Retina (tissue), 1 donor: ENCODE results near the gene NADSYN1.
"Not testable (repeated sequence)": the region's sequence is repeated elsewhere in the genome, so short reads cannot be mapped to it uniquely, and the experiment has no call there.

Source experiments
- DNase-seq: peaks from one replicate; pipeline ENCODE4 v3.0.0-alpha.2; 2016

NADSYN1 gene

GRCh38 chr11:71453037-71453917 is at the start of gene NADSYN1:
Gene NADSYN1, plus strand, starts transcription at chr11:71453203. Its CDS starts 94 bp downstream, at chr11:71453297.
- DNase-seq, result peak; percentile 90

DNA sequence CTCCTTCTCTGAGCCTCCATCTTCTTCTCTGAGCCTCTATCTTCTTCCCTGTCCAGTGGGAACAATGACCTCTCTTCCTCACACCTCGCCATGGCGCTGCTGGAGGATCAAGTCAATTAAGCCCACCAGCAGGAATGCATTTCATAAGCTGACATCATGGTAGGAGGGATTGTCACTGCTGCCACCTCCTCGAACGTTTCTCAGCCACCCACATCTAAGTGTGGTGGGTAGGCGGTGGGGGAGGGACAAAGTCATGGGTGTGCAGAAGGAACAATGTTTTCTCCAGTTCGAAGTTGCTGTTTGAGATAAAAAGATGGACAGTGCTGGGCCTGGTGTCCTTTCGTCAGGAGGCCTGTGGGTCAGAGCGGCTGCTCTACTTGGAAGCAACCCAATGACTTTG is 48.8 kb upstream of the NADSYN1 start:
- DNase-seq, result no peak

DNA sequence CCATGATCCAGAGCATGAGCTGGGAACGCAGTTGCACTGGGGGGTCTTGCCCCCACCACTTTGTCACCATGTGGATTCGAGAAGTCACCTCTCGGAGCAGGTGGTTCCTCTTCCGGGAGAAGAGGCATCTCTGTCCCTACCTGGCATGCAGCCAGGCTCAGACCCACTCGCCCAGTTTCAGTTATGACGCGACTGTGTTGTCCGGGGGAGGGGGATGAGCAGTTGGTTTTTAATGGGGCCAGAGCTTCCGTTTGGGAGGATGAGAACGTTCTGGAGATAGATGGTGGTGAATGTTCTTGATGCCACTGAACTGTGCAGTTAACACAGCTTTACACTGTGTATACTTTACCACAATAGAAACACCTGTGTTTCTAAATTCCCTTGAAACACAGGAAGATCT is 46.3 kb upstream of the NADSYN1 start:
- no peak for DNase-seq

- DNase-seq, result no peak
These were observed 45.6 kb upstream of the NADSYN1 start for GRCh38 chr11:71407356-71407755.

DNA sequence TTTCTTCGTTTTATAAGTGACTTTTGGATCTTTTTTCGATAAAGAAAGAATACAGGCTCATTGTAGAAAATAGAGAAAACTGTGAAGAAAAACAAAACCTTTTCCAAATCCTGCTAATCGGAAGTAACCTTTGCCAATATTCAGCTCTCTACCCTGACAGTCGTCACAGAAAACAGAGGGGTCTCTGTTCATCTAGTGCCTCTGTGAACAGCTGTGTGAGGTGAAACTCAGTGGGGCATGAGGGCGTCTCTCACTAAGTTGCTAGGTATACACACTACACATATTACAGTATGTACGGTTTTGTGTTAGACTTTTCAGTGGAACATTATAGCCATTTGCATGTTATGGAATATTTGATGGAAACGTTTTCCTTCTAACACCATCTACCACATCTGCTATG is 44.2 kb upstream of the NADSYN1 start:
- no peak for DNase-seq

GRCh38 chr11:71410363-71410966 is 42.5 kb upstream of the NADSYN1 start:
- DNase-seq, result no peak

DNA sequence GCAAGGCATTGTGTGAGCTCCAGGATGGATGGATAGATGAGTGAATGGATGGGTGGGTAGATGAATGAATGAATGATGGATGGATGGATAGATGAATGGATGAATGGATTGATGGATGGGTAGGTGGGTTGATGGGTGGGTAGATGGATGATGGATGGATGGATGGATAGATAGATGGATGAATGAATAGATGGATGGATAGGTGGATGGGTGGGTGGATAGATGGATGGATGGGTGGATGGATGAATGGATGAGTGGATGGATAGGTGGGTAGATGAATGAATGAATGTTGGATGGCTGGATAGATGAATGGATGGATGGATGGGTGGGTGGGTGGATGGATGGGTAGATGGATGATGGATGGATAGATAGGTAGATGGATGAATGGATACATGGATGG is 38.4 kb upstream of the NADSYN1 start:
- no peak for DNase-seq

DNA sequence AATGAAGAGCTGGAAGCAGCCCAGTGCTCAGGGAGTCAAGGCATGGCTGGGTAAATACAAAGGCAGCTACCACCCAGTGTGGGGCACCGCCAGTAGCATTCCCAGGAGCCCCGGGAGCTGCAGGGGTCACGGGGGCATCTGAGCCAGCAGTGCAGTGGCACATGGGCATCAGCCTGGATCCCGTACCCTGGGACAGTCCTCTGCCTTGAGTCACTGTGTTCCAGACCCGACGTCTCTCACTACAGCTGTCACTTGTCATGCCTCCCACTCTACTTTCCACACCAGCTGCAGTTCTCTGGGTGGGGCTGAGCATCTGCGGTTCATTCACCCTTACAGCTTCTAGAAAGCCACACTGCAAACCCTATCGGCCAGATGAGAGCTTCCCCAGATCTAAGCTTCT is 34.4 kb upstream of the NADSYN1 start:
- DNase-seq, result peak; percentile 24

DNA sequence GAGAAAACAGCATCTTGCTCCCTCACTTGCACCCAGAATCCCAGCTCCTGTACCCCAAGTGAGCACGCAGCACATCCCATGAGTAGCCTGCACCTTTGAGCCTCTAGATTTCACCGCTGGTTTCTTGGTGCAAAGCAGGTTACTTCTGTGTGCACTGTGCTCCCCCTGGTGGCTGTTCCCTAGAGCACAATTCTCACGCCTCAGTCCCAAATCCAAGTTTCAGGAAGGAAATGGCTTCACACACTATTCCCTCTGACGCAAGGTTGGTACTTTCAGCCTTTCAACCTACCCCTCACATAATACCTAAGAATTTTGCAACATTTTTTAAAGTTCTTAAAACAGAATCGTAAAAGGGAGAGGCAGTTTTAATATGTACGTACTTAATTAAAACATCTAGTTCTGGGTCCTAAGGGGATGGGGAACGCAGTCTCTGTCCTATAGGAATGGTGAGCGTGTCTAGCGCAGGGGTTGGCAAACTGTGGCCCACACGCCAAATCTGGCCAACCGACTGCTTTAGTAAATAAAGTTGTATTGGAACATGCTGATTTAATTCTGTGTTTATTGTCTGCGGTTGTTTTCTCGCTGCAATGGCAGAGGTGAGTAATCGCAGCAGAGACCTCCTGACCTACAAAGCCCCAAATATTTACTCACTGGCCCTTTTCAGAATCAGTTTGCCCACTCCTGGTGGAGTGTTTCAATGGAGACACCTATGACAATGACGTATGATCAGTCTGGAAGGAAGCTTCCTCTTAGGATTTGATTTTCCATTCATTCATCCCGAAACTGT is 32.4 kb upstream of the NADSYN1 start:
- peak; percentile 64 for DNase-seq

DNA sequence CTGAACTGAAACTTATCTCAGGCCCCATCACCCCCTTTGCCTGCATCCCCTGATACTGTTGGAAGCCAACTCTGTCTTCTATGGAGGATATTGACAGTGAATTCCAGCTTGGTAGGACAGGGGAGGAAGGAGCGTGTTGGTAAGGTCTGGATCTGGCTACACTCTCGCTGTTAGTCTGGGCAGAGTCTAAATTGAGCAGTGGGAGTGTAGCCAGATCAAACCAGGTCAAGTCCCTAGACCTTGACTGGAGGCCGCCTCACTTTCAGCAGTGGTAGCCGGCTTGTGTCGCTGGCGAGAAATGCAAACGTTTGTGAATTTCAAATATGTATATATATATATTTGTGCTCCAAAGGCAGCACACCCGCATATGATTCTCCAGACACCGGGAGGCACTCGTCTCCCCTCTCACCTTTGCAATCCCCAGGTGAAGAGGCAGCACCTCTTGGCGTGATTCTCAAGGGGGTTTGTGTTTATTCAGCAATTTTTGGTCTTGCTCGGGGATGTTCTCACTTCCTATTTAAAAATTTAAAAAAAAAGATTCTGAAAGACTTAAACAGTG is 31.5 kb upstream of the NADSYN1 start:
- DNase-seq, result no peak

DNA sequence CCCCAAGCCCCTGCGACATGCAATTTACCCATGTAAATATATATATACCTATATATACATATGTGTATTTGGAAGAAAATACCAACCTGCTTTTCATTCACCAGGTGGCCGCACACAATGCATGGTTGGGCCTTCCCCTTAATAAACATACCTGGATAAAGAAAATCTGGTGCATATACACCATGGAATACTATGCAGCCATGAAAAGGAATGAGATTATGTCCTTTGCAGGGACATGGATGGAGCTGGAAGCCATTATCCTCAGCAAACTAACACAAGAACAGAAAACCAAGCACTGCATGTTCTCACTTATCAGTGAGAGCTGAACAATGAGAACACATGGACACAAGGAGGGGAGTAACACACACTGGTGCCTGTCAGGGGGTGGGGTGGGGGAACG is 30.7 kb upstream of the NADSYN1 start:
- not testable (repeated sequence) for DNase-seq

DNA sequence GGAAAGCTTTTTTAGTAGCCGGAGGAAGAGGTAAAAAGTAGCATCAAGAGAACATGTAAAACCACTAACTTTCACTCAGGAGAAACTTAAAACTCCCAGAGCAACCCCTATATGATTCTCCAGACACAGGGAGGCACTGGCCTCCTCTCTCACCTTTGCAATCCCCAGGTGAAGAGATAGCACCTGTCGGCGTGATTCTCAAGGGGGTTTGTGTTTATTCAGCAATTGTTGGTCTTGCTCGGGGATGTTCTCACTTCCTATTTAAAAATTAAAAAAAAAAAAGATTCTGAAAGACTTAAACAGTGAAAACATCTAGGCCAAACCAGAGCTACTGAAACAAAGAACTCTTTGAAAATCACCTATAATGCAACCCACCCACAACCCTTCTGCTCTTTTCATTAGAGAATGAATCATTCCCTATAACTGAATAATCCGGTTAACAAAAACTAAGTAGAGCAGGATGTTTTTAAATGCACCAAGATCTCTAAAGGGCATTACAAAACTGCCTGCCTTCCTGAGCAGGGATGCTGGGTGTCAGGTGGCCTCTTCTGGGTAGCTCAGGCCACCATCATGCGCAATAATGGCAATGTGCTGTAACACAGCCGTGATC is 29.7 kb upstream of the NADSYN1 start:
- no peak for DNase-seq

GRCh38 chr11:71425409-71425808 is 27.6 kb upstream of the NADSYN1 start:
- DNase-seq, result no peak

DNA sequence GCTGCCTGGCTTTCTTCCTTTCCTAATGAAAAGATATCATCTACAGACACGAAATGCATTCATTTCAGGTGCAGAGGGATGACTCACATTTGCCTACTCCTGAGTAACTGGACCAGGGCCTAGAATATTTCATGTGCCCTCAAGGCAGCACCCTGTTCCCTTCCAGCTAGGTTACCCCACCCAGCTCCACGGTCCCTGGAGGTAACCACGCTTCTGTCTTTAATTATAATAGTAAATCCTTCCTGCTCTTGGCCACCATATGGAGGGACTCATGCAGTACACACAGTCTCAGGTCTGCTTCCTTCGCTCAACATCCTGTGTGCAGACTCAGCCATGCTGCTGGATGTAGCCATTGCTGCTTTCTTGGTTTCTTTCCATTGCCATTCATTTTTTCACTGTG is 27.1 kb upstream of the NADSYN1 start:
- no peak for DNase-seq

DNA sequence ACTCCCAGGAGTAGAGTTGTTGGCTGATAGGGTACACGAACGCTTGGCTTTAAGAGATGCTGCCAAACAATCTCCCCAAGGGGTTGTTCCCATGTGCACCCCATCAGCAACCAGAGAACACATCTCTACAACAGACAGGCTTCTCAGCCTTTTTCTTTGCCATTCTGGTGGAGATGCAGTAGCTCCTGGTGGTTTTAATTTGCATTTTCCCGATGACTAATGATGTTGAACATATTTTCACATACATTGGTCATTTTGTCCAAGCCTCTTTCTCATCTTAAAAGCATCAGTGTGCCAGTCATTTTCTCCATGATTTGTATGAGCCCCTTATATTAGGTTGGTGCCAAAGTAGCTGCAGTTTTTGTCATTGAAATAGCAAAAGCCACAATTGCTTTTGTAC is 26.6 kb upstream of the NADSYN1 start:
- DNase-seq, result no peak

DNA sequence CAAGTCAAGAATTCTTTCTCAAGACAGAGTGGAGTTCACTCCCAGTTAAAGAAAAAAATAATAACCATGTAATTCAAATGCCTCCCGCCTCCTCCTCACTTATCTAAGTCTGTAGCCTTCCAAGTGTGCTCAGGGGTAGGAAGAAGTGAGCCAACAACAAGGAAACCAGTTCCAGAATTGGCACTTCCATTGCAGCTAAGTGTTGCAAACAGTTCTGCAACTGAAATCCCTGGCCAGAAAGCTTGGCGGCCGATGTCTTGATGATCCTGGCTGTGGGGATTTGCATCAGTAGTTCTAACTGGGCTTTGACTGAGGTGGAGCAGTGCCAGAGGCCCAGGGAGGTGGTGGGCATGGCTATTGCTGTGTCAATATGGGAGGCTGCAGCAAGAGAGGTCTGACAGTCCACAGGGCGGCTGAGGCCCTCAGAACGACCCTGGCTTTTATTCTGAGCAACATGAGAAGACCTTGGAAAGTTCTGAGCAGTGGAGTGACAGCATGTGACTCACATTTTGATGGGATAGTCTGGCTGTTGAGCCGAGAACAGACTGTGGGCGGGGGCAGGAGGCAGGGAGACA is 24.1 kb upstream of the NADSYN1 start:
- DNase-seq, result no peak

- DNase-seq, result no peak
These were observed 23.3 kb upstream of the NADSYN1 start for GRCh38 chr11:71429701-71430100.

DNA sequence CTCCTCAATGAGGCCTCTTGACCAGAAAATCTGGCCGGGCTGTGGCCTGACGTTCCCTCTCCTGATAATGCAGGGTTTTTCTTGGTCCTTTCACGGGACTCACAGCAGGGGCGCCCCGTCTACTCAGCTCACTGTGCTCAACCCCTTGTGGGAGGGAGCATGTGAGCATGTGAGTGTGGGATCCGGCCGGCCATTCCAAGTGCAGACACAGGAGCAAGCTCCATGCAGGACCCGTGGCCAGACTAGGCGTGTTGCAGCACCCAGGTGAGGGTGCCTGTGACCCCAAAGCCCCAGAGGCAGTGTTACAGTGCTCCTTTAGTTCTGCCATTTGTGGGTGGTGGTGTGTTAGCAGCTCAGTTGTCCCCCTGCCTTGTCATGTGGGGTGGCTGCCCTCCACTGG is 22.8 kb upstream of the NADSYN1 start:
- no peak for DNase-seq

- no peak for DNase-seq
These were observed 21.7 kb upstream of the NADSYN1 start for GRCh38 chr11:71431271-71431670.

DNA sequence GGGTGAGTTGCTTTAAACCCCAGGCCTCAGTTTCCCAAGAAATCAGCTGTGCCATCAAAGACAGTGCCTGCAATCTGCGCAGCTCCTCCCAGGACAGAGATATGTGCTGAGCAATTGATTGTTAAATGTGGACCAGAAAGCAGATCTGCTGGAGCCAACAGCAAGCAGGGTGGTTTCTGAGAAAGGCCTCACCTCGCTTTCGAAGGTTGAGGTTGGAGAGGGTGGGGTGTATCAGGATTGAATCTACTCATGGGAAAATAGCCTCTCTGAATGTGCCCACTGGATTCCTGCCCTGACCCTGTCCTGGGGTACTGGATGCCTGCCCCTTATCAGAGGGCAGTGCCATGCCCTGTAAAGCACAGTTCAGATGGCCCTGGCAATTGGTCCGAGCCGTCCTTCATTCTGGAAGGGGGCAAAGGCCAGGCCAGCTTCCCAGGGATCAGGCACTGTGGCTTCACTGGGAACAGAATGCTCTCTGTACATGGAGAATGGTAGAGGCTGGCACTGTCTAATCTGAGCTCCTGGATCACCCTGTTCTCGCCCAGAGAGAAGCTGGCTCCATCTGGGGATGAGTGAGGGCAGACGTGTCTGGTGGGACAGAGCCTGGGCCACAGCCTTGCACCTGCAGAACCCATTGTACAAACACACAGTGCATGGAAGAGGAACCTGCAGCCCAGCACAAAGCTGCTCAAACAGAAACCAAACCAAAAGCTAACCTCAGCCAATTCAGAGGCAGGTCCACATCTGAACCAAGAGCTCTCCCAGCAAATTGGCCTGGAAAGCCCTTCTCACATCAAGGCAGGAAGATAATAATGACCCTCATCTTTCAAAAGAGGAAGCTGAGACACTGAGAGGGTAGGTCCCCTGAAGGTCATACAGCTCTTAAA is 20.0 kb upstream of the NADSYN1 start:
- no peak for DNase-seq

DNA sequence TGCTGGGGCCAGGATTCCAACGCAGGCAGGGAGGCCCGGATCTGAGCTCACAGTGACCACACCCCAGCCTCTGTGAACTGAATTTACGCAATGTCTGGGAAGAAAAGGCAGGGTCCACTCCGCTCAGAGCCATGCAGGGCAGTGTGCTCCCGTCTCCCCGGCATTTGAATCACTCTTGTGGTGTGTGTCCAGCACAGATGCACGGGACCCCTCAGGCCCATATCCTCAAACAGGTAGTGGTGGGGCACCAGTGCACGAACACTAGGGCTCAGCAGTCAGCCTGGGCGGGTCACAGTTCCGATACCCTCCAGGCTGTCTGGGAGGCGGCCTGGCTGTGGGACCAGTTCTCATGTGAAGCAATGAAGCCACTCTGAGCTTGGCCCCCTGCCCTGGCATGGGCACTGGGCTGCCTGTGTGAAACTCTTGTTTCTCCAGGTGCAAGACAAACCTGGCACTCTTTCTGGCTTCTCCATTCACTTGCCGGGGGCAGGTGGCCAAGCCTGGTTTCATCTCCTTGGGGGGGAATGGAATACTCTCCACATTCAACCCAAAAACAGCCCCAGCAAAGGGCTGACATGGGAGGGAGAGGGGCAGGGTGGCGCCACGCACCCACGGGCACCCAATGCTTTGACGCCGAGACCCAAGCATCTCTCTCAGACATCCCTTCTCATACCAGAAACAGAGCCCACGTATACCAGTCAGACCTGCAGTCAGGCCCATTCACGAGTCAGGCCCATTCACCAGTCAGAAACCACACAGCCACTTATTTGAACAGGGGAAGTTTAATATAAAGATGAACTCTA is 19.2 kb upstream of the NADSYN1 start:
- DNase-seq, result no peak
